Measurements from ENCODE around the gene C11orf91. TPM values are rescaled to one million over a fixed set of nuclear protein-coding genes. Genes with fewer than 3 reads are reported as not detected.

C11orf91 gene
- total RNA-seq, 2 donors from 2014 or later, result 1.0 TPM; not detected in 1

DNA sequence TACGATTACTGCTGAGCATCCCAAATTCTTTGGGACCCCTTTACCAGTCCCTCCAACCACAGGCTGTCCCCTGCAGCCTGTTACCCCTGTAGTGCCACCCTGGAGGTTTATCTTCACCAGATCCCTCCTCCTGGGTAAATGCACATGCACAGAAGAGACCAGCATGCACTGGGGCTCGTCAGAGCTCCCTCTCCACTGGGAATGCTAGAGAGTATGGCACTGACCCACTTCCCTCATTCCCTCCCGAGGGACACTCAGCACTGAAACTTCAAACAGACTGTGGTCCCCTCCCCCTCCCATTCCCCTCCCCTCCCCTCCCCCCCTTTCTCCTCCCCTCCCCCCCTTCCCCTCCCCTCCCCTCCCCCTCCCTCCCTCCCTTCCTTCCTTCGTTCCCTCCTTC lies 49.1 kb downstream of the C11orf91 start:
- no peaks in the 10 kb centered on the region for H3K27me3 ChIP-seq (ENCODE audit: control insufficient read depth, insufficient read depth, low read length, poor library complexity, severe bottlenecking)
- Mint-ChIP-seq H3K4me3 (no peak overlapping the region), H3K27me3 (ENCODE audit: insufficient read depth) (peaks cover 2% of the 10 kb centered on the region), H3K27ac (no peak overlapping the region), H3K4me1 (peaks cover 6% of the 10 kb centered on the region), H3K36me3 (ENCODE audit: low read depth) (no peaks in the 10 kb centered on the region), H3K9me3 (no peaks in the 10 kb centered on the region)
- DNase-seq, result no peak
- no peak overlapping the region for H3K9ac ChIP-seq (ENCODE audit: extremely low read depth, low read length, poor library complexity, severe bottlenecking)
- H3K4me3 ChIP-seq (ENCODE audit: low read length), result no peak overlapping the region
- H3K36me3 ChIP-seq (ENCODE audit: control insufficient read depth, insufficient read depth, low read length), result no peaks in the 10 kb centered on the region
- WGBS, 2 experiments (ENCODE audit: insufficient coverage in 1 of 2, insufficient read length in 1 of 2), result 90 to 100% methylated on average over 1 to 3 of the region's 4 CpGs
- H3K27ac ChIP-seq (ENCODE audit: low read depth, low read length), result no peak overlapping the region
- TF ChIP-seq, protein P1, sequence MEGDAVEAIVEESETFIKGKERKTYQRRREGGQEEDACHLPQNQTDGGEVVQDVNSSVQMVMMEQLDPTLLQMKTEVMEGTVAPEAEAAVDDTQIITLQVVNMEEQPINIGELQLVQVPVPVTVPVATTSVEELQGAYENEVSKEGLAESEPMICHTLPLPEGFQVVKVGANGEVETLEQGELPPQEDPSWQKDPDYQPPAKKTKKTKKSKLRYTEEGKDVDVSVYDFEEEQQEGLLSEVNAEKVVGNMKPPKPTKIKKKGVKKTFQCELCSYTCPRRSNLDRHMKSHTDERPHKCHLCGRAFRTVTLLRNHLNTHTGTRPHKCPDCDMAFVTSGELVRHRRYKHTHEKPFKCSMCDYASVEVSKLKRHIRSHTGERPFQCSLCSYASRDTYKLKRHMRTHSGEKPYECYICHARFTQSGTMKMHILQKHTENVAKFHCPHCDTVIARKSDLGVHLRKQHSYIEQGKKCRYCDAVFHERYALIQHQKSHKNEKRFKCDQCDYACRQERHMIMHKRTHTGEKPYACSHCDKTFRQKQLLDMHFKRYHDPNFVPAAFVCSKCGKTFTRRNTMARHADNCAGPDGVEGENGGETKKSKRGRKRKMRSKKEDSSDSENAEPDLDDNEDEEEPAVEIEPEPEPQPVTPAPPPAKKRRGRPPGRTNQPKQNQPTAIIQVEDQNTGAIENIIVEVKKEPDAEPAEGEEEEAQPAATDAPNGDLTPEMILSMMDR (conservative IDR thresholded peaks at IDR 0.05), result no peak
- no peaks in the 10 kb centered on the region for H3K4me1 ChIP-seq (ENCODE audit: control insufficient read depth, insufficient read depth, low read length)
- H3K9me3 ChIP-seq (ENCODE audit: control insufficient read depth, low read length), result no peaks in the 10 kb centered on the region

DNA sequence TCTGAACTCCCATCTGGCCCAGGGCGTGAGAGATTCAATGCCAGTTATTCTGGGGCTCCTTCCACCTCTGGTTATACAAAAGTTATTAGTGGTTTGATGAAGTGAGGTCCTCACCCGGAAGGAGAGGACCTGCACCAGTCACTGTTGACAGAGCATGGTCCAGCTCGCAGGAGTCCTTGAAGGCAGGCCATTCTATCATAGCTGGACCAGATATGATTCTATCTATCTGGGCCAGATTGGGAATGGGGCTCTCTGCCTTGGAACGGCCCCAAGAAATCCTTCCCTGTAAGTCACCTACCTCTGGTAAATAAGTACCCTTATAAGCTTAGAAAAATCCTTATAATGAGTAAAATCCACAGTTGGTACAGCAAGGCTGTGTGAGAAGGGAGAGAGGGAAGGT lies 50.7 kb downstream of the C11orf91 start:
- H3K27me3 ChIP-seq (ENCODE audit: control insufficient read depth, insufficient read depth, low read length, poor library complexity, severe bottlenecking), result no peaks in the 10 kb centered on the region
- WGBS, 2 experiments (ENCODE audit: insufficient coverage in 1 of 2, insufficient read length in 1 of 2), result 81 to 88% methylated on average over 2 to 4 of the region's 4 CpGs
- no peak overlapping the region for H3K4me3 ChIP-seq (ENCODE audit: low read length)
- Mint-ChIP-seq H3K4me3 (no peak overlapping the region), H3K27ac (no peak overlapping the region), H3K27me3 (ENCODE audit: insufficient read depth) (no peaks in the 10 kb centered on the region), H3K4me1 (peaks cover 6% of the 10 kb centered on the region), H3K36me3 (ENCODE audit: low read depth) (no peaks in the 10 kb centered on the region), H3K9me3 (no peaks in the 10 kb centered on the region)
- H3K36me3 ChIP-seq (ENCODE audit: control insufficient read depth, insufficient read depth, low read length), result no peaks in the 10 kb centered on the region
- H3K4me1 ChIP-seq (ENCODE audit: control insufficient read depth, insufficient read depth, low read length), result no peaks in the 10 kb centered on the region
- H3K27ac ChIP-seq (ENCODE audit: low read depth, low read length), result no peak overlapping the region
- TF ChIP-seq, protein P1 (conservative IDR thresholded peaks at IDR 0.05), result no peak
- H3K9ac ChIP-seq (ENCODE audit: extremely low read depth, low read length, poor library complexity, severe bottlenecking), result no peak overlapping the region
- DNase-seq, result no peak
- no peaks in the 10 kb centered on the region for H3K9me3 ChIP-seq (ENCODE audit: control insufficient read depth, low read length)

Other genes with a start within 250 kb of the C11orf91 start
- gene CD59, start 35.6 kb upstream of the C11orf91 start, total RNA-seq, result 100 to 1,000 TPM; 111 to 142 TPM
- 10 to 100 TPM; 12.8 to 15.0 TPM for gene FBXO3, start 73.7 kb upstream of the C11orf91 start, total RNA-seq
- 1 to 10 TPM; 1.1 to 1.2 TPM for gene LMO2, start 191.2 kb upstream of the C11orf91 start, total RNA-seq